ENCODE measurements around the gene JUN. TPM values are rescaled to one million over a fixed set of nuclear protein-coding genes. Genes with fewer than 3 reads are reported as not detected.

Gene JUN
- total RNA-seq, 2 donors from 2014 or later: 15.1 to 16.3 TPM

DNA sequence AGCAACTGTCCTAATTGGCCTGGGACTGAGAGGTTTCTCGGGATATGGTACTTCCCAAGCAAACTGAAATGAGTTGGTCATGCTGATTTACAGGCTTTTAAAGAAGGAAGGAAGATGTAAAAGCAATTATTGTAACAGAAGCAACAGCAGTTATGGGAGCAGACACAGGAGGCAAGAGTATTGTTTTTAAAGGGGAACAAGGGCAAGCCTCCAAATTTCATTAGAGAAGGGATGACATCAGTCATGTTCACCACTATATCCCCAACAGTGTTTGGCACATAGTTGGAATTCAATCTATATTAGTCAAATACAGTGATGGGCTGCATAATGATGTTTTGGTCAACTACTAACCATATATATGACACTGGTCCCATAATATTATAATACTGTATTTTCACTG, 46.0 kb upstream of the JUN start:
- H3K4me3 ChIP-seq (ENCODE audit: low read length): no peak overlapping the region
- no peak for DNase-seq
- no peak overlapping the region for H3K4me3 Mint-ChIP-seq
- no peaks in the 10 kb centered on the region for H3K27me3 Mint-ChIP-seq (ENCODE audit: insufficient read depth)
- H3K27ac Mint-ChIP-seq: no peak overlapping the region
- peaks cover 4% of the 10 kb centered on the region for H3K4me1 Mint-ChIP-seq
- WGBS, 2 experiments (ENCODE audit: insufficient coverage in 1 of 2, insufficient read length in 1 of 2): 91 to 100% methylated on average over 1 of the region's 1 CpG
- H3K27ac ChIP-seq (ENCODE audit: low read depth, low read length): no peak overlapping the region
- H3K9ac ChIP-seq (ENCODE audit: extremely low read depth, low read length, poor library complexity, severe bottlenecking): no peak overlapping the region
- peaks cover 25% of the 10 kb centered on the region for H3K9me3 ChIP-seq (ENCODE audit: control insufficient read depth, low read length)
- H3K36me3 ChIP-seq (ENCODE audit: control insufficient read depth, insufficient read depth, low read length): no peaks in the 10 kb centered on the region
- no peaks in the 10 kb centered on the region for H3K4me1 ChIP-seq (ENCODE audit: control insufficient read depth, insufficient read depth, low read length)
- no peaks in the 10 kb centered on the region for H3K27me3 ChIP-seq (ENCODE audit: control insufficient read depth, insufficient read depth, low read length, poor library complexity, severe bottlenecking)
- peaks cover 24% of the 10 kb centered on the region for H3K9me3 Mint-ChIP-seq
- TF ChIP-seq CTCF (conservative IDR thresholded peaks at IDR 0.05): no peak
- H3K36me3 Mint-ChIP-seq (ENCODE audit: low read depth): peaks cover 1% of the 10 kb centered on the region

DNA sequence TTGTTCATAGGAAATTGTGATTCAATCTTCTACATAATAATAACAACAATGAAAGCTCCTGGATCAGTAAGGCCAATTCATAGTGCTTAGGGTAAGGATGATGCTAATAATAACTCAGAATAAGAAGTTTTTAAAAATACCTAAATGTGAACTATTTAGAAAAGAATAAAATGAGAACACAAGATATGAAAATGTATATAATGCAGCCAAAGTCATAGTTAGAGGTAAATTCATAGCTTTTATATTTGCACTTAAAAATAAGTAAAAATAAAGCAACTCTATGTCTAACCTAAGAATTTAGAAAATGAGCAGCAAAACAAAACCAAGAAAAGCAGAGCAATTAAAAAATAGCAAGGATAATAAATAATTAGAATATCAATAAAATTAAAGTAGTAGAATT, 43.5 kb upstream of the JUN start:
- Mint-ChIP-seq H3K4me3 (no peak overlapping the region), H3K9me3 (peaks cover 24% of the 10 kb centered on the region), H3K27ac (no peak overlapping the region), H3K36me3 (ENCODE audit: low read depth) (peaks cover 1% of the 10 kb centered on the region), H3K4me1 (peaks cover 11% of the 10 kb centered on the region), H3K27me3 (ENCODE audit: insufficient read depth) (peaks cover 2% of the 10 kb centered on the region)
- DNase-seq: no peak
- H3K27me3 ChIP-seq (ENCODE audit: control insufficient read depth, insufficient read depth, low read length, poor library complexity, severe bottlenecking): no peaks in the 10 kb centered on the region
- H3K4me1 ChIP-seq (ENCODE audit: control insufficient read depth, insufficient read depth, low read length): peaks cover 3% of the 10 kb centered on the region
- H3K9me3 ChIP-seq (ENCODE audit: control insufficient read depth, low read length): peaks cover 25% of the 10 kb centered on the region
- H3K4me3 ChIP-seq (ENCODE audit: low read length): peak overlapping the region; percentile 30
- no peak overlapping the region for H3K27ac ChIP-seq (ENCODE audit: low read depth, low read length)
- H3K36me3 ChIP-seq (ENCODE audit: control insufficient read depth, insufficient read depth, low read length): no peaks in the 10 kb centered on the region
- no peak for TF ChIP-seq CTCF (conservative IDR thresholded peaks at IDR 0.05)
- no peak overlapping the region for H3K9ac ChIP-seq (ENCODE audit: extremely low read depth, low read length, poor library complexity, severe bottlenecking)

- H3K36me3 Mint-ChIP-seq (ENCODE audit: low read depth): peaks cover 1% of the 10 kb centered on the region
- peaks cover 3% of the 10 kb centered on the region for H3K4me1 ChIP-seq (ENCODE audit: control insufficient read depth, insufficient read depth, low read length)
- no peak for TF ChIP-seq CTCF (conservative IDR thresholded peaks at IDR 0.05)
- H3K9me3 ChIP-seq (ENCODE audit: control insufficient read depth, low read length): peaks cover 25% of the 10 kb centered on the region
- peaks cover 5% of the 10 kb centered on the region for H3K27me3 Mint-ChIP-seq (ENCODE audit: insufficient read depth)
- H3K27ac ChIP-seq (ENCODE audit: low read depth, low read length): no peak overlapping the region
- H3K9ac ChIP-seq (ENCODE audit: extremely low read depth, low read length, poor library complexity, severe bottlenecking): no peak overlapping the region
- H3K27ac Mint-ChIP-seq: no peak overlapping the region
- H3K27me3 ChIP-seq (ENCODE audit: control insufficient read depth, insufficient read depth, low read length, poor library complexity, severe bottlenecking): no peaks in the 10 kb centered on the region
- H3K36me3 ChIP-seq (ENCODE audit: control insufficient read depth, insufficient read depth, low read length): no peaks in the 10 kb centered on the region
- peaks cover 24% of the 10 kb centered on the region for H3K9me3 Mint-ChIP-seq
- no peak for DNase-seq
- H3K4me3 ChIP-seq (ENCODE audit: low read length): no peak overlapping the region
- WGBS, 2 experiments (ENCODE audit: insufficient coverage in 1 of 2, insufficient read length in 1 of 2): 67 to 75% methylated on average over 4 to 5 of the region's 5 CpGs
- no peak overlapping the region for H3K4me3 Mint-ChIP-seq
- peaks cover 11% of the 10 kb centered on the region for H3K4me1 Mint-ChIP-seq
Measured at GRCh38 chr1:58824753-58825389, 41.0 kb upstream of the JUN start.
